DND-41 (cell line): ENCODE measurements around the gene IL7R.

ENCODE experiments used
- EZH2 ChIP-seq: IDR thresholded peaks from 3 replicates; pipeline ENCODE4 v1.6.1; 2012; ENCODE audit warnings: borderline replicate concordance, low read depth, mild to moderate bottlenecking, moderate library complexity, low read length, inconsistent platforms; ENCODE audit not compliant: severe bottlenecking
- TF ChIP-seq, protein P1 (sequence below): IDR thresholded peaks from 2 replicates; pipeline ENCODE4 v1.5.1; 2012; ENCODE audit warnings: borderline replicate concordance, low read length, moderate library complexity, mild to moderate bottlenecking; ENCODE audit not compliant: poor library complexity, severe bottlenecking; ENCODE audit errors: extremely low read depth

DNA sequence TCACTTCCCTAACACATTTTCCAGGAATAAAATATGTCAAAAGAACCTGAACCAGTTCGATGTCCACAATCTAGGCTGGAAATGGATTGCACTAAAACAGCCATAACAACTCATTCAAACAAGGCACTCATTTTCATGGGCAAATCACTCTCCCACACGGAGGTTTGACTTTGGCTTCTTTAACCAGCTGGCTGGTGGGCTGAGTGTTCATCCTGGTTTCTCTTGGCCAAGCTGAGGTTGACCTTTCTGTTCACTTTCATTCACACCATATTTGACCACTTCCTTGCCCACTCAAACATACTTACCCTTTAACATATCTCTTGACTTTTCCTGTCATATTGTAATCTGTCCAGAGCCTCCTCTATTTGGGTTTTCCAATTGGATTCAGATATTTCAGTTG lies 5.4 kb downstream of the IL7R start:
- TF ChIP-seq, protein P1, sequence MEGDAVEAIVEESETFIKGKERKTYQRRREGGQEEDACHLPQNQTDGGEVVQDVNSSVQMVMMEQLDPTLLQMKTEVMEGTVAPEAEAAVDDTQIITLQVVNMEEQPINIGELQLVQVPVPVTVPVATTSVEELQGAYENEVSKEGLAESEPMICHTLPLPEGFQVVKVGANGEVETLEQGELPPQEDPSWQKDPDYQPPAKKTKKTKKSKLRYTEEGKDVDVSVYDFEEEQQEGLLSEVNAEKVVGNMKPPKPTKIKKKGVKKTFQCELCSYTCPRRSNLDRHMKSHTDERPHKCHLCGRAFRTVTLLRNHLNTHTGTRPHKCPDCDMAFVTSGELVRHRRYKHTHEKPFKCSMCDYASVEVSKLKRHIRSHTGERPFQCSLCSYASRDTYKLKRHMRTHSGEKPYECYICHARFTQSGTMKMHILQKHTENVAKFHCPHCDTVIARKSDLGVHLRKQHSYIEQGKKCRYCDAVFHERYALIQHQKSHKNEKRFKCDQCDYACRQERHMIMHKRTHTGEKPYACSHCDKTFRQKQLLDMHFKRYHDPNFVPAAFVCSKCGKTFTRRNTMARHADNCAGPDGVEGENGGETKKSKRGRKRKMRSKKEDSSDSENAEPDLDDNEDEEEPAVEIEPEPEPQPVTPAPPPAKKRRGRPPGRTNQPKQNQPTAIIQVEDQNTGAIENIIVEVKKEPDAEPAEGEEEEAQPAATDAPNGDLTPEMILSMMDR, result no peak
- TF ChIP-seq EZH2, result no peak
